ENCODE results near the gene AKAP8. TPM values are rescaled to one million over a fixed set of nuclear protein-coding genes. Genes with fewer than 3 reads are reported as not detected.
"Not testable (repeated sequence)": the region's sequence is repeated elsewhere in the genome, so short reads cannot be mapped to it uniquely, and the experiment has no call there.

AKAP8 gene
- total and polyA plus RNA-seq, 4 donors, result 15.0 to 43.4 (median 19.7) TPM

DNA sequence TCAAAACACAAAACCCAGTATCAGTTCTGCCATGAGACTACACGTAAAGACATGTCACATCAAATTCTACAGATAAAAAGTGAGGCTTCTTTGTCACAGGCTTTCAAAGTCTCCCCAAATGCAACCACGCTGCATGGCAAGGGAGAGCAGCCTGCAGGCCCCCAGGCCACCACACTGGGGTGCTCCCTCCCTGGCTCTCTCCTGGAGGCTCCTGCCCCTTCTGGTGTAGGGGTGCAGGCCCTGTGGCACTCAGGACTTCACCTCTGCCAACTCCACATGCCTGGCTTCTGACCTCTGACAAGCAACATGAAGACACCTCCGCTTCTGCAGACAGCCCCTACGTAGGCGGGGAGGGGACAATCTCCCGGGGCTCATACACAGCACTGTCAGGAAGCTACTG, 14.3 kb downstream of the AKAP8 start:
- no peak overlapping the region for H3K27ac ChIP-seq (ENCODE audit: low read depth in 1 of 2, low read length in 1 of 2)
- TF ChIP-seq, protein P1, sequence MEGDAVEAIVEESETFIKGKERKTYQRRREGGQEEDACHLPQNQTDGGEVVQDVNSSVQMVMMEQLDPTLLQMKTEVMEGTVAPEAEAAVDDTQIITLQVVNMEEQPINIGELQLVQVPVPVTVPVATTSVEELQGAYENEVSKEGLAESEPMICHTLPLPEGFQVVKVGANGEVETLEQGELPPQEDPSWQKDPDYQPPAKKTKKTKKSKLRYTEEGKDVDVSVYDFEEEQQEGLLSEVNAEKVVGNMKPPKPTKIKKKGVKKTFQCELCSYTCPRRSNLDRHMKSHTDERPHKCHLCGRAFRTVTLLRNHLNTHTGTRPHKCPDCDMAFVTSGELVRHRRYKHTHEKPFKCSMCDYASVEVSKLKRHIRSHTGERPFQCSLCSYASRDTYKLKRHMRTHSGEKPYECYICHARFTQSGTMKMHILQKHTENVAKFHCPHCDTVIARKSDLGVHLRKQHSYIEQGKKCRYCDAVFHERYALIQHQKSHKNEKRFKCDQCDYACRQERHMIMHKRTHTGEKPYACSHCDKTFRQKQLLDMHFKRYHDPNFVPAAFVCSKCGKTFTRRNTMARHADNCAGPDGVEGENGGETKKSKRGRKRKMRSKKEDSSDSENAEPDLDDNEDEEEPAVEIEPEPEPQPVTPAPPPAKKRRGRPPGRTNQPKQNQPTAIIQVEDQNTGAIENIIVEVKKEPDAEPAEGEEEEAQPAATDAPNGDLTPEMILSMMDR (IDR thresholded peaks at IDR 0.05; ENCODE audit: control extremely low read depth, extremely low read depth), result no peak
- no peaks in the 10 kb centered on the region for H3K9me3 ChIP-seq (ENCODE audit: control insufficient read depth in 4 of 4, insufficient read depth in 3 of 4, low read length in 3 of 4)
- no peak overlapping the region for H3K4me3 ChIP-seq
- no peaks in the 10 kb centered on the region for H3K4me1 ChIP-seq (ENCODE audit: control insufficient read depth in 5 of 5, insufficient read depth in 5 of 5, low read length in 5 of 5)
- no peak overlapping the region for H3K9ac ChIP-seq (ENCODE audit: insufficient read depth in 1 of 2, low read length in 2 of 2)
- ATAC-seq (ENCODE audit: insufficient read depth, low FRiP score), result no peak
- peaks cover 17 to 63% (median 40%) of the 10 kb centered on the region in 4 donors for H3K36me3 ChIP-seq (ENCODE audit: control insufficient read depth in 4 of 4, insufficient read depth in 4 of 4, low read length in 4 of 4)
- DNase-seq, result no peak
- 94 to 95% methylated on average over 6 of the region's 6 CpGs for WGBS, 2 donors
- H3K27me3 ChIP-seq (ENCODE audit: control insufficient read depth in 3 of 3, insufficient read depth in 3 of 3, low read length in 2 of 3), result no peaks in the 10 kb centered on the region

DNA sequence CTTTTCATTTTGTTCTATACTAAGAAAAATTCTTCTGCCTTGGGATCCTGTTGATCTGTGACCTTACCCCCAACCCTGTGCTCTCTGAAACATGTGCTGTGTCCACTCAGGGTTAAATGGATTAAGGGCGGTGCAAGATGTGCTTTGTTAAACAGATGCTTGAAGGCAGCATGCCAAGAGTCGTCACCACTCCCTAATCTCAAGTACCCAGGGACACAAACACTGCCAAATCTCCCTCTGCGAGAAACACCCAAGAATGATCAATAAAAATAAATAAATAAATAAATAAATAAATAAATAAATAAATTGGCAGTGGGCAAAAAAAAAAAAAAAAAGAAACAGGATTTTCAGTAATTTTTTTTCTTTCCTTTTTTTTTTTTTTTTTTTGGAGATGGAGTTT, 15.8 kb downstream of the AKAP8 start:
- not testable (repeated sequence) for H3K27me3 ChIP-seq (ENCODE audit: control insufficient read depth in 3 of 3, insufficient read depth in 3 of 3, low read length in 2 of 3); ATAC-seq (ENCODE audit: insufficient read depth, low FRiP score); H3K9me3 ChIP-seq (ENCODE audit: control insufficient read depth in 4 of 4, insufficient read depth in 3 of 4, low read length in 3 of 4); H3K9ac ChIP-seq (ENCODE audit: insufficient read depth in 1 of 2, low read length in 2 of 2); H3K27ac ChIP-seq (ENCODE audit: low read depth in 1 of 2, low read length in 1 of 2); DNase-seq; H3K4me3 ChIP-seq; H3K4me1 ChIP-seq (ENCODE audit: control insufficient read depth in 5 of 5, insufficient read depth in 5 of 5, low read length in 5 of 5)
- H3K36me3 ChIP-seq (ENCODE audit: control insufficient read depth in 4 of 4, insufficient read depth in 4 of 4, low read length in 4 of 4), result peaks cover 20 to 61% (median 37%) of the 10 kb centered on the region in 4 donors
- 64 to 83% methylated on average over 3 of the region's 3 CpGs for WGBS, 2 donors

DNA sequence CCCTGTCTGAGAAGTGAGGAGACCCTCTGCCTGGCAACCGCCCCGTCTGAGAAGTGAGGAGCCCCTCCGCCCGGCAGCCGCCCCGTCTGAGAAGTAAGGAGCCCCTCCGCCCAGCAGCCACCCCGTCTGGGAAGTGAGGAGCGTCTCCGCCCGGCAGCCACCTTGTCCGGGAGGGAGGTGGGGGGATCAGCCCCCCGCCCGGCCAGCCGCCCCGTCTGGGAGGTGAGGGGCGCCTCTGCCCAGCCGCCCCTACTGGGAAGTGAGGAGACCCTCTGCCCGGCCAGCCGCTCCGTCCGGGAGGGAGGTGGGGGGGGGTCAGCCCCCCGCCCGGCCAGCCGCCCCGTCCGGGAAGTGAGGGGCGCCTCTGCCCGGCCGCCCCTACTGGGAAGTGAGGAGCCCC, 16.5 kb downstream of the AKAP8 start:
- ATAC-seq (ENCODE audit: insufficient read depth, low FRiP score); H3K4me1 ChIP-seq (ENCODE audit: control insufficient read depth in 5 of 5, insufficient read depth in 5 of 5, low read length in 5 of 5); H3K9ac ChIP-seq (ENCODE audit: insufficient read depth in 1 of 2, low read length in 2 of 2); H3K4me3 ChIP-seq; H3K9me3 ChIP-seq (ENCODE audit: control insufficient read depth in 4 of 4, insufficient read depth in 3 of 4, low read length in 3 of 4); H3K27me3 ChIP-seq (ENCODE audit: control insufficient read depth in 3 of 3, insufficient read depth in 3 of 3, low read length in 2 of 3); H3K27ac ChIP-seq (ENCODE audit: low read depth in 1 of 2, low read length in 1 of 2); DNase-seq: not testable (repeated sequence)
- H3K36me3 ChIP-seq (ENCODE audit: control insufficient read depth in 4 of 4, insufficient read depth in 4 of 4, low read length in 4 of 4), result peaks cover 26 to 60% (median 42%) of the 10 kb centered on the region in 4 donors
- 95 to 97% methylated on average over 12 to 30 of the region's 30 CpGs for WGBS, 2 donors

DNA sequence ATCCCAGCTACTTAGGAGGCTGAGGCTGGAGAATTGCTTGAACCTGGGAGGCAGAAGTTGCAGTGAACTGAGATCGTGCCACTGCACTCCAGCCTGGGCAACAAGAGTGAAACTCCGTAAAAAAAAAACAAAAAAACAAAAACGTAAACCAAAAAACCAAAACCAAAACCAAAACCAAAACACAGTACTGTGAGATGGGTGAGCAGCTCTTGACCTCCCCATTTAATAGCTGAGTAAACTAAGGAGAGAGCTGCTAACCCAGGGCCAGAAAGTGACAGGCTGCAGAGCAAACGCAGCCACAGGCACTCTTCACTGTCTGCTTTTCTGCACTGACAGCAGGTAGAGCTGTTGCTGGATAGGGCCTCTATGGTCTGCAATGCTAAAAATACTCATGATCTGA, 19.6 kb downstream of the AKAP8 start:
- not testable (repeated sequence) for DNase-seq; ATAC-seq (ENCODE audit: insufficient read depth, low FRiP score); H3K9me3 ChIP-seq (ENCODE audit: control insufficient read depth in 4 of 4, insufficient read depth in 3 of 4, low read length in 3 of 4); H3K4me1 ChIP-seq (ENCODE audit: control insufficient read depth in 5 of 5, insufficient read depth in 5 of 5, low read length in 5 of 5); H3K27ac ChIP-seq (ENCODE audit: low read depth in 1 of 2, low read length in 1 of 2); H3K27me3 ChIP-seq (ENCODE audit: control insufficient read depth in 3 of 3, insufficient read depth in 3 of 3, low read length in 2 of 3); H3K4me3 ChIP-seq; H3K9ac ChIP-seq (ENCODE audit: insufficient read depth in 1 of 2, low read length in 2 of 2)
- H3K36me3 ChIP-seq (ENCODE audit: control insufficient read depth in 4 of 4, insufficient read depth in 4 of 4, low read length in 4 of 4), result peaks cover 36 to 59% (median 42%) of the 10 kb centered on the region in 4 donors
- WGBS, 2 donors, result 57 to 75% methylated on average over 4 of the region's 4 CpGs

DNA sequence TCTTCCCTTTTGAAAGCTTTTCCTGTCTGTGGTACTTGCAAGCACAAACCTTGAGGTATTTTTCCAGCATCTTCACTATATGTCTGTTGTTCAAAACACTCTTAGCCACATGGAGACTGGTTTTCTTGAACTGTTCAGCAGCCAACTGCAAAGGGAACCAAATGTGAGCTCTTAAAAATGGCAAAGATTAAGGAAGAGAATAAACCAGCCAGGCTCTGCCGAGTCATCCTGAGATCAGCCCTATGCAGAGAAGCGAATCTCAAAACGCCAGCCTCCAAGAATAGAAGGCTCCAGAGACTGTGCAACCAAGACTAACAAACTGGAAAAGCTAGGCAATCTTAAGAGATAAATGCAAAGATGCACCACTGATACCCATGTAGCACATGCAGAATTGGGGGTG, 20.7 kb downstream of the AKAP8 start:
- H3K4me1 ChIP-seq (ENCODE audit: control insufficient read depth in 5 of 5, insufficient read depth in 5 of 5, low read length in 5 of 5), result no peaks in the 10 kb centered on the region
- H3K27me3 ChIP-seq (ENCODE audit: control insufficient read depth in 3 of 3, insufficient read depth in 3 of 3, low read length in 2 of 3), result no peaks in the 10 kb centered on the region
- TF ChIP-seq, protein P1 (IDR thresholded peaks at IDR 0.05; ENCODE audit: control extremely low read depth, extremely low read depth), result no peak
- ATAC-seq (ENCODE audit: insufficient read depth, low FRiP score) (no peak), DNase-seq (no peak)
- H3K36me3 ChIP-seq (ENCODE audit: control insufficient read depth in 4 of 4, insufficient read depth in 4 of 4, low read length in 4 of 4), result peaks cover 36 to 63% (median 45%) of the 10 kb centered on the region in 4 donors
- no peak overlapping the region for H3K4me3 ChIP-seq
- no peak overlapping the region for H3K9ac ChIP-seq (ENCODE audit: insufficient read depth in 1 of 2, low read length in 2 of 2)
- no peak overlapping the region for H3K27ac ChIP-seq (ENCODE audit: low read depth in 1 of 2, low read length in 1 of 2)
- no peaks in the 10 kb centered on the region for H3K9me3 ChIP-seq (ENCODE audit: control insufficient read depth in 4 of 4, insufficient read depth in 3 of 4, low read length in 3 of 4)
- 61 to 84% methylated on average over 3 of the region's 3 CpGs for WGBS, 2 donors

Measured in lung (tissue), 12 donors.